ENCODE results near the gene TENM3. TPM values are rescaled to one million over a fixed set of nuclear protein-coding genes. Genes with fewer than 3 reads are reported as not detected.

The TENM3 gene
- total RNA-seq, 2 donors from 2014 or later, result 39.5 to 51.9 TPM

GRCh38 chr4:182578402-182578801 is 335.2 kb downstream of the TENM3 start:
- H3K36me3 ChIP-seq (ENCODE audit: control insufficient read depth, insufficient read depth, low read length), result no peaks in the 10 kb centered on the region
- H3K9me3 ChIP-seq (ENCODE audit: control insufficient read depth, low read length), result no peaks in the 10 kb centered on the region
- no peaks in the 10 kb centered on the region for H3K27me3 ChIP-seq (ENCODE audit: control insufficient read depth, insufficient read depth, low read length, poor library complexity, severe bottlenecking)
- DNase-seq, result no peak
- no peak overlapping the region for H3K27ac ChIP-seq (ENCODE audit: low read depth, low read length)
- H3K9ac ChIP-seq (ENCODE audit: extremely low read depth, low read length, poor library complexity, severe bottlenecking), result no peak overlapping the region
- H3K4me1 ChIP-seq (ENCODE audit: control insufficient read depth, insufficient read depth, low read length), result peaks cover 3% of the 10 kb centered on the region
- H3K9me3 Mint-ChIP-seq, result no peaks in the 10 kb centered on the region
- peaks cover 25% of the 10 kb centered on the region for H3K4me1 Mint-ChIP-seq
- no peaks in the 10 kb centered on the region for H3K36me3 Mint-ChIP-seq (ENCODE audit: low read depth)
- no peaks in the 10 kb centered on the region for H3K27me3 Mint-ChIP-seq (ENCODE audit: insufficient read depth)
- no peak for TF ChIP-seq CTCF (conservative IDR thresholded peaks at IDR 0.05)
- no peak overlapping the region for H3K27ac Mint-ChIP-seq
- no peak overlapping the region for H3K4me3 ChIP-seq (ENCODE audit: low read length)
- no peak overlapping the region for H3K4me3 Mint-ChIP-seq

GRCh38 chr4:182582245-182582644 is 339.0 kb downstream of the TENM3 start:
- H3K4me3 ChIP-seq (ENCODE audit: low read length), result no peak overlapping the region
- no peak for DNase-seq
- peaks cover 3% of the 10 kb centered on the region for H3K4me1 ChIP-seq (ENCODE audit: control insufficient read depth, insufficient read depth, low read length)
- no peak overlapping the region for H3K27ac ChIP-seq (ENCODE audit: low read depth, low read length)
- no peaks in the 10 kb centered on the region for H3K27me3 Mint-ChIP-seq (ENCODE audit: insufficient read depth)
- H3K36me3 Mint-ChIP-seq (ENCODE audit: low read depth), result peaks cover 7% of the 10 kb centered on the region
- H3K9ac ChIP-seq (ENCODE audit: extremely low read depth, low read length, poor library complexity, severe bottlenecking), result no peak overlapping the region
- H3K9me3 Mint-ChIP-seq, result peaks cover 4% of the 10 kb centered on the region
- no peaks in the 10 kb centered on the region for H3K27me3 ChIP-seq (ENCODE audit: control insufficient read depth, insufficient read depth, low read length, poor library complexity, severe bottlenecking)
- 96 to 100% methylated on average over 1 to 4 of the region's 4 CpGs for WGBS, 2 experiments (ENCODE audit: insufficient coverage in 1 of 2, insufficient read length in 1 of 2)
- H3K36me3 ChIP-seq (ENCODE audit: control insufficient read depth, insufficient read depth, low read length), result peaks cover 3% of the 10 kb centered on the region
- H3K27ac Mint-ChIP-seq, result no peak overlapping the region
- H3K4me3 Mint-ChIP-seq, result no peak overlapping the region
- H3K9me3 ChIP-seq (ENCODE audit: control insufficient read depth, low read length), result peaks cover 7% of the 10 kb centered on the region
- peaks cover 17% of the 10 kb centered on the region for H3K4me1 Mint-ChIP-seq
- no peak for TF ChIP-seq CTCF (conservative IDR thresholded peaks at IDR 0.05)

- no peak overlapping the region for H3K27ac ChIP-seq (ENCODE audit: low read depth, low read length)
- H3K4me1 ChIP-seq (ENCODE audit: control insufficient read depth, insufficient read depth, low read length), result peaks cover 3% of the 10 kb centered on the region
- DNase-seq, result no peak
- H3K9ac ChIP-seq (ENCODE audit: extremely low read depth, low read length, poor library complexity, severe bottlenecking), result no peak overlapping the region
- Mint-ChIP-seq H3K4me1 (peaks cover 17% of the 10 kb centered on the region), H3K4me3 (no peak overlapping the region), H3K9me3 (peaks cover 7% of the 10 kb centered on the region), H3K27me3 (ENCODE audit: insufficient read depth) (no peaks in the 10 kb centered on the region), H3K36me3 (ENCODE audit: low read depth) (peaks cover 12% of the 10 kb centered on the region), H3K27ac (no peak overlapping the region)
- peaks cover 3% of the 10 kb centered on the region for H3K36me3 ChIP-seq (ENCODE audit: control insufficient read depth, insufficient read depth, low read length)
- 89 to 93% methylated on average over 2 to 3 of the region's 3 CpGs for WGBS, 2 experiments (ENCODE audit: insufficient coverage in 1 of 2, insufficient read length in 1 of 2)
- TF ChIP-seq CTCF (conservative IDR thresholded peaks at IDR 0.05), result no peak
- no peaks in the 10 kb centered on the region for H3K27me3 ChIP-seq (ENCODE audit: control insufficient read depth, insufficient read depth, low read length, poor library complexity, severe bottlenecking)
- peaks cover 13% of the 10 kb centered on the region for H3K9me3 ChIP-seq (ENCODE audit: control insufficient read depth, low read length)
- H3K4me3 ChIP-seq (ENCODE audit: low read length), result no peak overlapping the region
Measured at GRCh38 chr4:182583703-182584415, 340.7 kb downstream of the TENM3 start.

Measured in endodermal cell (in vitro differentiated cells).